ENCODE data around the gene ATP6V1G3. TPM values are rescaled to one million over a fixed set of nuclear protein-coding genes. Genes with fewer than 3 reads are reported as not detected.
"Not testable (repeated sequence)": the region's sequence is repeated elsewhere in the genome, so short reads cannot be mapped to it uniquely, and the experiment has no call there.

Gene ATP6V1G3, protein sequence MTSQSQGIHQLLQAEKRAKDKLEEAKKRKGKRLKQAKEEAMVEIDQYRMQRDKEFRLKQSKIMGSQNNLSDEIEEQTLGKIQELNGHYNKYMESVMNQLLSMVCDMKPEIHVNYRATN
- 1 to 10 TPM; 5.0 to 9.7 (median 6.7) TPM for polyA plus RNA-seq (ENCODE audit: insufficient read length in 4 of 4)

DNA sequence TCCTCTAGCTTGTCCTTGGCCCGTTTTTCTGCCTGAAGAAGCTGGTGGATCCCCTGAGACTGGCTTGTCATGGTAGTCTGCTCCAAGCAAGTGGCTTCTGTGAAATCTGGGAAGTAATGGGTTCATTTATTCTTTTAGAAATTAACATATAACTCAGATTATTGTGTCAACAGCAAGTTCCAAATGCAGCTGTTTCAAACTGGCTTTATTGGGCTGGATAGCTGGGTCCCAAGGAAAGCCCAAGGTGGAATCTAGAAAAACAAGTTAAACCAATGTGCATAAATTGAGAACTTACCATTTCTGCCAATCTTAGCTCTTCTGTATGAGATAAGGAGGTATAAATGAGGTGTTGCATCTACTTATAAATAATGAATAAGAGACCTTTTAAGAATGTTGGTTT lies at the start of gene ATP6V1G3:
Gene ATP6V1G3 (minus strand): TSS at position 101 of the 400 bp plus-strand sequence. CDS start 30 bp downstream, at position 71.
- DNase-seq (ENCODE audit: low read depth in 4 of 4, low spot score in 3 of 4) = no peak

GRCh38 chr1:198588845-198589244 lies 48.4 kb upstream of the ATP6V1G3 start:
- no peak for DNase-seq (ENCODE audit: low read depth in 4 of 4, low spot score in 3 of 4)

- no peak for DNase-seq (ENCODE audit: low read depth in 4 of 4, low spot score in 3 of 4)
These were observed 43.7 kb upstream of the ATP6V1G3 start for GRCh38 chr1:198584163-198584562.

DNA sequence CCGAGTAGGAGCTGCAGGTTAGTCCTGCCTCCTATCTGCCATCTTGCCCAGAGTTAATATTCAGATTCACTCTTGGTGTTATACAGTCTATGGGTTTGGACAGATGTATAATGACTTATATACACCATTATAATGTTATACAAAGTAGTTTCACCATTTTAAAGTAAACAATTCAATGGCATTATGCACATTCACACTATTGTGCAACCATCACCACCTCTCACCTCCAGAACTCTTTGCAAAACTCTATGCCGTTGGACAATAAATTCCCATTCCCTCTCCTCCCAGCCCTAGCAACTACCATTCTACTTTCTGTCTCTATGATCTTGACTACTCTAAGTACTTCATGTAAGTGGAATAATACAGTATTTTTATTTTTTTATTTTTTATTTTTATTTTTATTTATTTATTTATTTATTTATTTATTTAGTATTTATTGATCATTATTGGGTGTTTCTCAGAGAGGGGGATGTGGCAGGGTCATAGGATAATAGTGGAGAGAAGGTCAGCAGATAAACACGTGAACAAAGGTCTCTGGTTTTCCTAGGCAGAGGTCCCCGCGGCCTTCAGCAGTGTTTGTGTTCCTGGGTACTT lies 42.8 kb upstream of the ATP6V1G3 start:
- not testable (repeated sequence) for DNase-seq (ENCODE audit: low read depth in 4 of 4, low spot score in 3 of 4)

- DNase-seq (ENCODE audit: low read depth in 4 of 4, low spot score in 3 of 4) = no peak
These were observed 37.0 kb upstream of the ATP6V1G3 start for GRCh38 chr1:198577444-198577843.

GRCh38 chr1:198575798-198576641 lies 35.5 kb upstream of the ATP6V1G3 start:
- no peak for DNase-seq (ENCODE audit: low read depth in 4 of 4, low spot score in 3 of 4)

GRCh38 chr1:198575292-198575691 lies 34.8 kb upstream of the ATP6V1G3 start:
- DNase-seq (ENCODE audit: low read depth in 4 of 4, low spot score in 3 of 4) = no peak

DNA sequence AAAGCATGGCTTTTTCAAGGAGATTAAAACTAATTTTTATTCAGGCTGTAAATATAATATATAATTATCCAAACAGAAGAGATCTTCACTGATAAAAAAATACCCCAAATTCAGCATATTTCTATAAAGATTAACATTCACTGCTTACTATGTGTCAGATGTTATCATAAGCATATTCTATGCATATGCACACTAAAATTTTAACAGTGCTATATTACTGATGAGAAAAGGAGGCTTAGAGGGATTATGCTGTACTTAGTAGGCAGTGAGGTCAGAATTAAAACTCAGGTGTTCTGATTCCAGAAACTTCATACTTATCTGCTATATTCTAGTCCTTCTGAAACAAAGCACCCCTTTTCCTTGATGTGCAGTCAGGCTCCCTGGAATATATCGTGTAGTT lies 33.8 kb upstream of the ATP6V1G3 start:
- DNase-seq (ENCODE audit: low read depth in 4 of 4, low spot score in 3 of 4) = no peak

GRCh38 chr1:198564716-198565115 lies 24.2 kb upstream of the ATP6V1G3 start:
- no peak for DNase-seq (ENCODE audit: low read depth in 4 of 4, low spot score in 3 of 4)

- DNase-seq (ENCODE audit: low read depth in 4 of 4, low spot score in 3 of 4) = no peak
These were observed 23.7 kb upstream of the ATP6V1G3 start for GRCh38 chr1:198564157-198564556.

- no peak for DNase-seq (ENCODE audit: low read depth in 4 of 4, low spot score in 3 of 4)
These were observed 23.1 kb upstream of the ATP6V1G3 start for GRCh38 chr1:198563583-198563982.

- no peak for DNase-seq (ENCODE audit: low read depth in 4 of 4, low spot score in 3 of 4)
These were observed 19.7 kb upstream of the ATP6V1G3 start for GRCh38 chr1:198560161-198560560.

DNA sequence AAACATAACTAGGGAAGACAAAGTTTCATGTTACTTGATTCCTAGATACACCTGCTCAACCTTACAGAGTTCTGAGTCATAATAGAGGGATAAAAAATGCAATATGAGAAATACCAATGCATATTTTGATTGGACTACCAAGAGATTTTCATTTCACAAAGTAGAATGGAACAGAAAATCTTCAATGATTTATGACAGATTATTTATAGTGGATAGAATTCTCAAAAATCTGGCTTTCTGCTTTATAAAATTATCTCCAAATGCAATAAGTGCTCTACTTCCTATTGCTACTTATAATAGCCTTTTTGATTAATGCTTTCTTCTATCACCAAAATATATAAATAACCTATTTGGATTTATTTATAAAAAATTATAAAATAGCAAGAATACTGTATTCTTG lies 18.9 kb upstream of the ATP6V1G3 start:
- DNase-seq (ENCODE audit: low read depth in 4 of 4, low spot score in 3 of 4) = no peak

GRCh38 chr1:198558402-198558801 lies 17.9 kb upstream of the ATP6V1G3 start:
- no peak for DNase-seq (ENCODE audit: low read depth in 4 of 4, low spot score in 3 of 4)

DNA sequence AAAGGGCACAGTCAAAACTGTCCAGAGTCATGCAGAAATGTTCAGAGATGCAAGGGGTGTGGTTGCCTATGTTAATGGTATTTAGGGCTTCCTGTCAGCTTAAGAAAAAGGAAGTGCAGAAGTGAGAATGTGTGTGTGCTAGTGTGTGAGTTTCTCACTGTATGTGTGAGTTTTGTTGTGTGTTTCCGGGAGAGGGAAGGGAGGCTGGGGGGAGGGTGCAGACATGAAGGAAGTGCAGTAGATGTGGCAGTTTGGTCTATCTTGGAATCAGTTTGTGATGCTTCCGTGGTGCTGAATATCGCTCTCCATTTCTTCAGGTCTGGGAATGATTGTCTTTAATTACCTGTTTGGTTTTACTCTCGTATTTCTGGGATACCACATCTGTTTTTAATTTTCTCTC lies 16.5 kb upstream of the ATP6V1G3 start:
- no peak for DNase-seq (ENCODE audit: low read depth in 4 of 4, low spot score in 3 of 4)

DNA sequence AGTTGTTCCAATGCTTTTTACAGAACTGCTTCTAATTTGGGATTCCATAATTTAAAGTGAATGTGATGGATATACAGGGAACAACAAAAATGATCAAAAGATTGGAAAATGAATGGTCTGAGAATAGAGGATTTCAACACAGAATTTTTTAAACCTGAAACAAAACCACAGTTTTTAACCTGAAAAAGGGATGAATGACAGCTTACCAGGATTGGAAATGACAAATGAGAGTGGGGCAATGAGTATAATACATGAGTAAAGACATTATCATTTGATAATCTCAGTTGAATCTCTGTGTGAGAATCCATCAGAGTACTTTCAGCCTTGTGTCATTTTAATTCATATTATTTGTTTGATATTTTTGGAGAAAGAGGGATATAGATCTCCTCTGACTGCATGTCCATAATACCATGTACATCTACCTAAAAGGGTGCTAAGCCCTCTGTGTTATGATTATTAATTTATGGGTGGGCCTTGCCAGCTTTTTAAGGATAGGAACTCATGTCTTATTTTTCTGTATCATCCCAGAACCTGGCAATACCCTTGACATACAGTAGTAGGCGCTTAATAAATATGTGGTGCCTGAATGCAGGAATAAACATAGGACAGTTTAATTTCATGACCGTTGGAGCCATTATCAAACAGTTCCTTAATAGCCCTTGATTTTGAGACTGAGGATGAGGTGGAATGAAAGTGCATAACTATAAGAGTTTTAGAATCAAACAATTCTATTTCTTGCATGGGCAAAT lies 12.4 kb upstream of the ATP6V1G3 start:
- DNase-seq (ENCODE audit: low read depth in 4 of 4, low spot score in 3 of 4) = no peak

GRCh38 chr1:198550941-198551524 lies 10.6 kb upstream of the ATP6V1G3 start:
- DNase-seq (ENCODE audit: low read depth in 4 of 4, low spot score in 3 of 4) = no peak

GRCh38 chr1:198549866-198550265 lies 9.4 kb upstream of the ATP6V1G3 start:
- DNase-seq (ENCODE audit: low read depth in 4 of 4, low spot score in 3 of 4) = no peak

DNA sequence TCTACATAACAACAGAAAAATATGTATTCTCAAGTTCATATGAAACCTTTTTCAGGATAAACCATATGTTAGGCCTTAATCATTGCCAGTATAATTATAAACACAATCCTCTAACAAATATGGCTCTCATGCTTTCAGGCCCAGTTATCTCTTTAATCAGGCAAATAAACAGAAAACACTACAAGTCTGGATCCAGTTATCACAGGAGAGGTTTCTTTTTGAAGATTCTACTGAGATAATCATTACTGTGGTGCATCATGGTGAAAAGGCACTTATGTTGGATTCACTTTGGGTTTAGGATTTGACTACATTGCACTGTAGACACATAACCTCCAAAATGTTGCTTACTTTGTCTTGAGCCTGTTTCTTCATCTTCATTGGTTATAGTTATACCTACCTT lies 8.4 kb upstream of the ATP6V1G3 start:
- no peak for DNase-seq (ENCODE audit: low read depth in 4 of 4, low spot score in 3 of 4)

- no peak for DNase-seq (ENCODE audit: low read depth in 4 of 4, low spot score in 3 of 4)
These were observed 4.7 kb upstream of the ATP6V1G3 start for GRCh38 chr1:198545156-198545555.

DNA sequence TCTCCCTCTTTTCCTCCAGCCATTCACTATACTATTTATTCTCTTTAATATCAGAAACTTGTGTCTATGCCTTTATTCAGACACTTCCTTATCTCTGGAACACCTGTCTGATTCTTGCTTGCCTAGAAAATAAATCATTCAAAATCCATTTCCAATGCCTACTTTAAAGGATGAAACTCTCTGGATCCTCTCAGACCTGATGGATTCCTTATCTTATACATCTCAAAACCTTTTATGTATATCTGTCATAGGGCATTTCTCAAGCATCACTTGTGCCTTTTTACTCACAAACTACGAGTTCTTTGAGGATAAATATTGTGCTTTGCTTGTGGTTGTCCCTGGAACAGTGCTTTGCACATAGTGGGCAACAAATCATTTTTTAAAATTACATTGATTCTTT lies 3.8 kb upstream of the ATP6V1G3 start:
- no peak for DNase-seq (ENCODE audit: low read depth in 4 of 4, low spot score in 3 of 4)

All from right renal pelvis (tissue), 4 donors.